Measurements from ENCODE around the gene RLIM.

RLIM gene

DNA sequence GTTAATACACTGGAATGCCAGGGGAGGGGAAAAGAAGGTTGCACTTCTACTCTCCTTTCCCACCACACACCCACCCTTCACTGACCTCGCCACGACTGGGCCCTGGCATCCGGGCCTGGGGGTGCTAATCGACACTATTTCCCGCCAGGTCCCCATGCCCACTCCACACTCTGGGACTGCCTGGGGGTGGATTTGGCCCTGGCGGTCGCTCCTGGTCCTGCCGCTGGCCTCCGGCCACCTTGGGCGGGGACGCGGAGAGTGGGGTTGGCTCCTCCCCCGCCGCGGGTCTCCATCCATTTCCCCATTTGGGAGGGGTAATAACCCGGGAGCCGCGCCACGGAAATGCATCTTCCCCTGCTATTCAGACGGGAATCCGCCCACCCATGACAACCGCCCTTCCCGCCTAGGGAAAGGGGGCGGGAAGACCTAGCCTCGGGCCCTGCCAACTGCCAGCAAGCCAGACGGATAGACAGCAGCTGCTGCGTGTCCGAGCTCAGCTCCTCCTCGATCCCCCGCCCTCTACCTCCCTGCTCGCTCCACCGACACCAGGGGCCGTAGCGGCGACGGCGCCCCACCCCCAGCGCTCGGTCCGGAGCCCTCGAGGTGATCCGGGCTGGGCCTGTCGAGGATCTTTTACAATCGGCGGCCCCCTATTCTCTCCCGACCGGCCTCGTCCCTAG, 78.1 kb downstream of the RLIM start:
- peak; percentile 81 for DNase-seq (ENCODE audit: low read depth)

- peak; percentile 66 for DNase-seq (ENCODE audit: low read depth)
These were observed 78.8 kb downstream of the RLIM start for GRCh38 chrX:74535408-74536151.
